ENCODE data around the gene HOXA3.

Gene HOXA3

GRCh38 chr7:27062946-27063345 lies 89.4 kb downstream of the HOXA3 start:
- TF ChIP-seq CTCF (conservative IDR thresholded peaks at IDR 0.05): no peak
- no peak overlapping the region for H3K27ac ChIP-seq
